ENCODE measurements around the gene TTYH1. TPM values are rescaled to one million over a fixed set of nuclear protein-coding genes. Genes with fewer than 3 reads are reported as not detected.

TTYH1 gene
- total and polyA plus RNA-seq, 7 experiments from 2014 or later = 0.10 to 1.8 (median 0.32) TPM; not detected in 3

- H3K36me3 Mint-ChIP-seq = no peaks in the 10 kb centered on the region
- POLR2A ChIA-PET = no interaction called here
- H3K27me3 Mint-ChIP-seq = peaks cover 0 to 6% (median 0%) of the 10 kb centered on the region in 5 donors
- no peak overlapping the region for H3K27ac ChIP-seq (ENCODE audit: low read depth, low read length)
- no peaks in the 10 kb centered on the region for H3K36me3 ChIP-seq (ENCODE audit: control insufficient read depth in 2 of 3, insufficient read depth in 3 of 3, low read length in 3 of 3)
- H3K4me1 Mint-ChIP-seq = no peaks in the 10 kb centered on the region
- H3K27ac Mint-ChIP-seq = no peak overlapping the region
- no peak for DNase-seq
- H3K4me1 ChIP-seq (ENCODE audit: control insufficient read depth in 2 of 2, insufficient read depth in 2 of 2, low read length in 2 of 2) = no peaks in the 10 kb centered on the region
- H3K9me3 ChIP-seq (ENCODE audit: control insufficient read depth in 2 of 3, low read length in 3 of 3) = no peaks in the 10 kb centered on the region
- ATAC-seq = no peak
- H3K4me3 ChIP-seq (ENCODE audit: low read length) = no peak overlapping the region
- H3K4me3 Mint-ChIP-seq = no peak overlapping the region
- H3K9me3 Mint-ChIP-seq = no peaks in the 10 kb centered on the region
- CTCF ChIA-PET = no interaction called here
- intact Hi-C loops (cut with micrococcal nuclease) = no loop called here
- no peaks in the 10 kb centered on the region for H3K27me3 ChIP-seq (ENCODE audit: control insufficient read depth in 2 of 2, insufficient read depth in 2 of 2, low read length in 2 of 2)
Measured at GRCh38 chr19:54399189-54399588, 16.1 kb upstream of the TTYH1 start.

GRCh38 chr19:54400913-54401312 is 14.4 kb upstream of the TTYH1 start:
- peaks cover 0 to 3% (median 0%) of the 10 kb centered on the region in 5 donors for H3K27me3 Mint-ChIP-seq
- no peaks in the 10 kb centered on the region for H3K36me3 ChIP-seq (ENCODE audit: control insufficient read depth in 2 of 3, insufficient read depth in 3 of 3, low read length in 3 of 3)
- POLR2A ChIA-PET = no interaction called here
- no peaks in the 10 kb centered on the region for H3K9me3 ChIP-seq (ENCODE audit: control insufficient read depth in 2 of 3, low read length in 3 of 3)
- peaks cover 0 to under 1% (median 0%) of the 10 kb centered on the region in 7 donors for H3K4me1 Mint-ChIP-seq
- no peaks in the 10 kb centered on the region for H3K36me3 Mint-ChIP-seq
- no peak overlapping the region for H3K4me3 Mint-ChIP-seq
- intact Hi-C loops (cut with micrococcal nuclease) = no loop called here
- H3K4me1 ChIP-seq (ENCODE audit: control insufficient read depth in 2 of 2, insufficient read depth in 2 of 2, low read length in 2 of 2) = no peaks in the 10 kb centered on the region
- CTCF ChIA-PET = no interaction called here
- DNase-seq (no peak), ATAC-seq (no peak)
- H3K27ac ChIP-seq (ENCODE audit: low read depth, low read length) = no peak overlapping the region
- no peak overlapping the region for H3K27ac Mint-ChIP-seq
- H3K4me3 ChIP-seq (ENCODE audit: low read length) = no peak overlapping the region
- no peaks in the 10 kb centered on the region for H3K9me3 Mint-ChIP-seq
- H3K27me3 ChIP-seq (ENCODE audit: control insufficient read depth in 2 of 2, insufficient read depth in 2 of 2, low read length in 2 of 2) = no peaks in the 10 kb centered on the region

- ChIA-PET POLR2A (no interaction called here), CTCF (no interaction called here)
- intact Hi-C loops (cut with micrococcal nuclease) = no loop called here
- Histone ChIP-seq H3K27ac (ENCODE audit: low read depth, low read length) (no peak overlapping the region), H3K4me3 (ENCODE audit: low read length) (no peak overlapping the region), H3K27me3 (ENCODE audit: control insufficient read depth in 2 of 2, insufficient read depth in 2 of 2, low read length in 2 of 2) (no peaks in the 10 kb centered on the region), H3K9me3 (ENCODE audit: control insufficient read depth in 2 of 3, low read length in 3 of 3) (no peaks in the 10 kb centered on the region), H3K36me3 (ENCODE audit: control insufficient read depth in 2 of 3, insufficient read depth in 3 of 3, low read length in 3 of 3) (no peaks in the 10 kb centered on the region), H3K4me1 (ENCODE audit: control insufficient read depth in 2 of 2, insufficient read depth in 2 of 2, low read length in 2 of 2) (no peaks in the 10 kb centered on the region)
- Mint-ChIP-seq H3K27ac (peak overlapping the region in 1 of 9 donors; percentile 5), H3K9me3 (peaks cover 0 to 7% (median 3%) of the 10 kb centered on the region in 11 donors), H3K27me3 (no peaks in the 10 kb centered on the region), H3K36me3 (no peaks in the 10 kb centered on the region), H3K4me1 (peaks cover 0 to 3% (median 0%) of the 10 kb centered on the region in 7 donors), H3K4me3 (no peak overlapping the region)
- no peak for DNase-seq
- ATAC-seq = no peak
Measured at GRCh38 chr19:54403054-54403453, 12.2 kb upstream of the TTYH1 start.

DNA sequence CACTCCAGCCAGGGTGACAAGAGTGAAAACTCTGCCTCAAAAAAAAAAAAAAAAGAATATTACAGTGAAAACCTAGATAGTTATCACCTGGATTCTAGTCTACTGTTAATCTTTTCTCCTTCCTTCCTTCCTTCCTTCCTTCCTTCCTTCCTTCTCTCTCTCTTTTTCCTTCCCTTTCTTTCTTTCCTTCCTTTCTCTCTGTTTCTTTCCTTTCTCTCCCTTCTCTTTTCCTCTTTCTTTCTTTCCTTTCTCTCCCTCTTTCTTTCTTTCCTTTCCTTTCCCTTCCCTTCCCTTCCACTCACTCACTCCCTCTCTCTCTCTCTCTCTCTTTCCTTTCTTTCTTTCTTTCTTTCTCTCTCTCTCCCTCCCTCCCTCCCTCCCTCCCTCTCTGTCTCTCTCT is 9.6 kb upstream of the TTYH1 start:
- no peaks in the 10 kb centered on the region for H3K36me3 ChIP-seq (ENCODE audit: control insufficient read depth in 2 of 3, insufficient read depth in 3 of 3, low read length in 3 of 3)
- Mint-ChIP-seq H3K9me3 (peaks cover 0 to 23% (median 7%) of the 10 kb centered on the region in 11 donors), H3K4me1 (peaks cover 0 to 5% (median 0%) of the 10 kb centered on the region in 7 donors), H3K36me3 (peaks cover 0 to 4% (median 0%) of the 10 kb centered on the region in 5 donors), H3K4me3 (no peak overlapping the region), H3K27me3 (peaks cover 0 to 2% (median 0%) of the 10 kb centered on the region in 5 donors), H3K27ac (no peak overlapping the region)
- intact Hi-C loops (cut with micrococcal nuclease) = no loop called here
- no peak overlapping the region for H3K27ac ChIP-seq (ENCODE audit: low read depth, low read length)
- DNase-seq (no peak), ATAC-seq (no peak)
- ChIA-PET CTCF (no interaction called here), POLR2A (no interaction called here)
- peaks cover 0 to 3% of the 10 kb centered on the region in 2 donors for H3K27me3 ChIP-seq (ENCODE audit: control insufficient read depth in 2 of 2, insufficient read depth in 2 of 2, low read length in 2 of 2)
- H3K4me3 ChIP-seq (ENCODE audit: low read length) = no peak overlapping the region
- no peaks in the 10 kb centered on the region for H3K9me3 ChIP-seq (ENCODE audit: control insufficient read depth in 2 of 3, low read length in 3 of 3)
- H3K4me1 ChIP-seq (ENCODE audit: control insufficient read depth in 2 of 2, insufficient read depth in 2 of 2, low read length in 2 of 2) = no peaks in the 10 kb centered on the region

DNA sequence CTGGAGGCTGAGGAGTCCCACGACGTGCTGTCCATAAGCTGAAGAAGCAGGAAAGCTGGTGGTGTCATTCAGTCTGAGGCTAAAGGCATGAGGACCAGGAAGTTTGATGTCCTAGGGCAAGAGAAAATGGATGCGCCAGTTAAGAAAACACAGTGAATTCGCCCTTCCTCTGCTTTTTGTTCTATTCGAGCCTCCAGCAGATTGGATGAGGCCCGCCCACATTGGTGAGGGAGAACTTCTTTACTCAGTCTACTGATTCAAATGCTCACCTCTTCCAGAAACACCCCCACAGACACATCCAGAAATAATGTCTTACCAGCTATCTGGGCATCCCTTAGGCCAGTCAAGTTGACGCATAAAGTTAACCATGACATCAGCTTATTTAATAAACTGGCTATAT is 7.5 kb upstream of the TTYH1 start:
- H3K27ac ChIP-seq (ENCODE audit: low read depth, low read length) = no peak overlapping the region
- ATAC-seq = no peak
- H3K36me3 Mint-ChIP-seq = peaks cover 0 to 4% (median 0%) of the 10 kb centered on the region in 5 donors
- no peaks in the 10 kb centered on the region for H3K9me3 ChIP-seq (ENCODE audit: control insufficient read depth in 2 of 3, low read length in 3 of 3)
- no peaks in the 10 kb centered on the region for H3K36me3 ChIP-seq (ENCODE audit: control insufficient read depth in 2 of 3, insufficient read depth in 3 of 3, low read length in 3 of 3)
- no peaks in the 10 kb centered on the region for H3K4me1 ChIP-seq (ENCODE audit: control insufficient read depth in 2 of 2, insufficient read depth in 2 of 2, low read length in 2 of 2)
- H3K4me3 Mint-ChIP-seq = no peak overlapping the region
- peaks cover 0 to 3% of the 10 kb centered on the region in 2 donors for H3K27me3 ChIP-seq (ENCODE audit: control insufficient read depth in 2 of 2, insufficient read depth in 2 of 2, low read length in 2 of 2)
- intact Hi-C loops (cut with micrococcal nuclease) = no loop called here
- ChIA-PET POLR2A (interaction anchor here (0.6 kb wide), 1 partner anchor 67 kb away, joined by 3 read pairs; no protein-coding TSS in a partner anchor), CTCF (no interaction called here)
- no peak for DNase-seq
- peaks cover 0 to 15% (median 4%) of the 10 kb centered on the region in 5 donors for H3K27me3 Mint-ChIP-seq
- H3K27ac Mint-ChIP-seq = peak overlapping the region in 7 of 9 donors; percentile 26 to 88 (median 79)
- H3K9me3 Mint-ChIP-seq = peaks cover 0 to 23% (median 7%) of the 10 kb centered on the region in 11 donors
- H3K4me1 Mint-ChIP-seq = peaks cover 0 to 5% (median 0%) of the 10 kb centered on the region in 7 donors
- no peak overlapping the region for H3K4me3 ChIP-seq (ENCODE audit: low read length)

DNA sequence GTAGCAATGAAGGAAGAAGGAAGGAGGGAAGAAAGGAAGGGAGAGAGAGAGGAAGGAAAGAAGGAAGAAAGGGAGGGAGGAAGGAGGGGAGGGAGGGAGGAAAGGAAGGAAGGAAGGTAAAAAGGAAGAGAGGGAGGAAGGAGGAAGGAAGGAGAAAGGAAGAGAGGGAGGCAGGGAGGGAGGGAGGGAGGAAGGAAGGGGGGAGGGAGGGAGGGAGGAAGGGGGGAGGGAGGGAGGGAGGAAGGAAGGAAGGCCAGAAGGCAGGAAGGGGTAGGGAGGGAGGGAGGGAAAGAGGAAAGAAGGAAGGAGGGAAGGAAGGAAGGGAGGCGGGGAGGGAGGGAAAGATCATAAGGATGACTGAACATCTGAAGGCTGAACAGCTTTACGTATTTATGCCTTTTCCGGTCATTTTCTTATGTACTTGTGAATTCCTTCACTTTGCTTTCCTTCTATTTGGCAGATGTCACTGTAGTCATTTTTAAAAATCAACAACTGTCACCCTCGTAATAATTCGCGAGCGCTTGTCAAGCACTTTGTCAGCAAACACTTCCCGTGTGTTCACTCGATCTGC is 6.7 kb upstream of the TTYH1 start:
- POLR2A ChIA-PET = no interaction called here
- peaks cover 0 to 5% (median 0%) of the 10 kb centered on the region in 7 donors for H3K4me1 Mint-ChIP-seq
- peaks cover 0 to 23% (median 7%) of the 10 kb centered on the region in 11 donors for H3K9me3 Mint-ChIP-seq
- no peak for DNase-seq
- intact Hi-C loops (cut with micrococcal nuclease) = no loop called here
- H3K27ac ChIP-seq (ENCODE audit: low read depth, low read length) = peak overlapping the region; percentile 39
- ATAC-seq = no peak
- CTCF ChIA-PET = no interaction called here
- no peak overlapping the region for H3K4me3 Mint-ChIP-seq
- no peaks in the 10 kb centered on the region for H3K9me3 ChIP-seq (ENCODE audit: control insufficient read depth in 2 of 3, low read length in 3 of 3)
- no peaks in the 10 kb centered on the region for H3K4me1 ChIP-seq (ENCODE audit: control insufficient read depth in 2 of 2, insufficient read depth in 2 of 2, low read length in 2 of 2)
- H3K27ac Mint-ChIP-seq = peak overlapping the region; percentile 65 to 88 (median 79)
- peaks cover 0 to 3% of the 10 kb centered on the region in 2 donors for H3K27me3 ChIP-seq (ENCODE audit: control insufficient read depth in 2 of 2, insufficient read depth in 2 of 2, low read length in 2 of 2)
- no peaks in the 10 kb centered on the region for H3K36me3 ChIP-seq (ENCODE audit: control insufficient read depth in 2 of 3, insufficient read depth in 3 of 3, low read length in 3 of 3)
- no peak overlapping the region for H3K4me3 ChIP-seq (ENCODE audit: low read length)
- H3K27me3 Mint-ChIP-seq = peaks cover 0 to 16% (median 9%) of the 10 kb centered on the region in 5 donors
- peaks cover 0 to 4% (median 0%) of the 10 kb centered on the region in 5 donors for H3K36me3 Mint-ChIP-seq

DNA sequence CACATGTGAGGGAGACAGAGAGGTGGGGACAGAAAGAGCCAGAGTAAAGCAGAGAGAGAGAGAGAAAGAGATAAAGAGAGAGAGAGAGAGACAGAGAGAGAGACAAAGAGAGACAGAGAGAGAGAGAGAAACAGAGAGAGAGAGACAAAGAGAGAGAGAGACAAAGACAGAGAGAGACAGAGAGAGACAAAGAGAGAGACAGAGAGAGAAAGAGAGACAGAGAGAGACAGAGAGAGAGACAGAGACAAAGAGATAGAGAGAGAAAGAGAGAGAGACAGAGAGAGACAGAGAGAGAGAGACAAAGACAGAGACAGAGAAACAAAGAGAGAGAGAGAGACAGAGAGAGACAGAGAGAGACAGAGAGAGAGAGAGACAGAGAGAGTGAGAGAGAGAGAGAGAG is 4.2 kb upstream of the TTYH1 start:
- peaks cover 13 to 32% (median 28%) of the 10 kb centered on the region in 5 donors for H3K27me3 Mint-ChIP-seq
- peaks cover 0 to 8% (median 4%) of the 10 kb centered on the region in 7 donors for H3K4me1 Mint-ChIP-seq
- intact Hi-C loops (cut with micrococcal nuclease) = no loop called here
- no peaks in the 10 kb centered on the region for H3K36me3 ChIP-seq (ENCODE audit: control insufficient read depth in 2 of 3, insufficient read depth in 3 of 3, low read length in 3 of 3)
- peaks cover 0 to 23% (median 11%) of the 10 kb centered on the region in 11 donors for H3K9me3 Mint-ChIP-seq
- CTCF ChIA-PET = no interaction called here
- H3K27ac Mint-ChIP-seq = peak overlapping the region in 2 of 9 donors; percentile 3 to 78
- ATAC-seq (no peak), DNase-seq (no peak)
- H3K4me3 ChIP-seq (ENCODE audit: low read length) = no peak overlapping the region
- peaks cover 0 to 8% (median 0%) of the 10 kb centered on the region in 5 donors for H3K36me3 Mint-ChIP-seq
- no peak overlapping the region for H3K4me3 Mint-ChIP-seq
- POLR2A ChIA-PET = no interaction called here
- H3K27ac ChIP-seq (ENCODE audit: low read depth, low read length) = no peak overlapping the region
- H3K4me1 ChIP-seq (ENCODE audit: control insufficient read depth in 2 of 2, insufficient read depth in 2 of 2, low read length in 2 of 2) = no peaks in the 10 kb centered on the region
- H3K9me3 ChIP-seq (ENCODE audit: control insufficient read depth in 2 of 3, low read length in 3 of 3) = no peaks in the 10 kb centered on the region
- peaks cover 3 to 13% of the 10 kb centered on the region in 2 donors for H3K27me3 ChIP-seq (ENCODE audit: control insufficient read depth in 2 of 2, insufficient read depth in 2 of 2, low read length in 2 of 2)
